ENCODE measurements around the gene HSDL1. TPM values are rescaled to one million over a fixed set of nuclear protein-coding genes. Genes with fewer than 3 reads are reported as not detected.

The HSDL1 gene
- total RNA-seq, 1 donor from 2014 or later: 16.3 TPM

DNA sequence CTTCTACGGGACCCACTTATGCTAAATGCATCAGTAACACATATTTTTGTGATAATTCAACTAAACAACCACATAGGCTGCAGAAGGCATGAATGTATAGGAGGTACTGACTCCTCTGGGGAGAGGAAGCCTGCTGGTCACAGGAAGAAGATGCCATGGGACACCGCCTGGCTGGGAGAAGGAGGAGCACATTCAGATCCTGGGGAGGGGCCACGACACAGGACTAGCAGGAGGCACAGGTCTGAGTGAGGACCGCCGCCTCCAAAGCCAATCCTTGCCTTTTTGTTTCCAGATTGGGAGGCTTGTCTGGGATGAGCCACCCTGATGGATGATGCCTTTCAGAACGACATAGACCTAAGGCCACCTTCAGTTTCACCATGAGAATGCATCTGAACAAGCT, 62.9 kb downstream of the HSDL1 start:
- no peak for DNase-seq (ENCODE audit: low spot score)

DNA sequence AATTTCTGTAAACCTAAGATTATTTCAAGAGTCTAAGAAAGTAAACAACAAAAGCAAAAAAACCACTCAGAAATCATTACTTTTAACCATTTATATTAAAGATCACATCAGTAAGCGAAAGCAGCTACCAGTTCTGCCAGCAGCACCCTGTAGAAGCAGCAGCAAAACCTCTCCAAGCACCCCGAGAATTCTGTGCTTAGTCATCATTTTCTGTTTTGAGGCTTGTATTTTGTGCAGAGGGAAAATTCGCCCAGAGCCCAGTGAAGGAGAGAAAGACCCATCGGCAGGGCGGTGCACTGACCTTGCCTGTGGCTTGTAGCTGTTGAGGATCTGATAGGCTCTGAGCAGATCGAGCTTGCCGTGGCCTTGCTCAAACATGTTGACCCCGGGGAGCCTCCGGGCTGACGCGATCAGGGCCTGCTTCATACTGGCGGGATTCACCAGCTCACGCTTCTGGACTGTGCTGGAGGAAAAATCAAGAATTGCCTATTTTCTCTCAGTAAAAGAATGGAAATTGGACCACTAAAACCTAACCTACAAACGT, 63.5 kb downstream of the HSDL1 start:
- DNase-seq (ENCODE audit: low spot score): no peak

DNA sequence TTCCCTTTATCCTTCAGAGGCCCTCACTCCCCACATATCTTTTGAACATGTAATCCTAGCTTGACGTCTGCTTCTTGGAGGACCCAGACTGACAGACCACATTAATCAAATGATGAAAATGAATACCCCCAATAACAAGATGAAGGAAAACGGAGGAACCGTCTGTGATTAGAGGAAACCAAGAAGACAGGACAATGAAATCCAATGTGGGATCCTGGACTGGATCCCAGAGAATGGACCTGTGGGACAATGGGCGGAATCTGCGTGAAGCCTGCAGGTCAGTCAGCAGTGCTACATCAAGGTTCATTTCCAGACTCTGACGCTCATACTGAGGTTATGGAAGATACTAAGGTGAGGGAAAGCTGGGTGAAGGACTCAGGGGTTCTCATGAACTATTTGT, 64.2 kb downstream of the HSDL1 start:
- DNase-seq (ENCODE audit: low spot score): no peak

DNA sequence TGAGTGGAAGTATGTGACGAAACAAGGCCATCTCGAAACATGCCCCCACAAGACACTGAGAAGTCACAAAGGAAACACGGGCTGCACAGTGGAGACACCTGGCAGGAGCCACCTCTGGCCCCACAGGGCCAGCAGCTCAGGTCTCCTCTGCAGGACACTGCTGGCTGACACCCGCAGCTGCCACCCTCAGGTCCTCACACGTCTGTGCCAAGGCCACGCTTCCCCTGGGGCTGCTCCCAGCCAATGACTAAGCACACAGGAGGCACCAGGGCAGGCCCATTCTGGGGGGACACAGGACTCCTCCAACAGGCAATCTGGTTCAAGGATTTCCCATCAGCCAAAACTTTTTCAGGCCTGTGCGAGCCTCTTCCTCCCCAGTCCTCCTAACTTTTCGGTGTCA, 64.6 kb downstream of the HSDL1 start:
- DNase-seq (ENCODE audit: low spot score): no peak

DNA sequence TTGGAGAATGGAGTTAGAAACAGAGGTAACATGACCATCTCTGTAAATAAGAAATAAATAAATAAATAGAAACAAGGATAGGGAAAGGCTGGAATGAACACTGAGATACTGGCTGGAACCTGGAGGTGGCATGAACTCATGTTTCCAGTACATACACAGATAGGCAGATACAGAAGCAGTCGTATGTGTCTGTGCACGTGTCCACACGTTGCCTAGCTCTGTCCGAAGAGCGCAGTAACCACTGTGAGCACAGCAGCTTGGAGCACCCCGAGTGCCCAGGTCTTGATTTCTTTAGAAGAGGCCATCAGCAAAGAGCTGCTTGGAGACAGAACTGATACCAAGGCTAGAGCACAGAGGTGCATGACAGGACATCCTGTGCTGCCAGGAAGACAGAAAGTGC, 65.3 kb downstream of the HSDL1 start:
- DNase-seq (ENCODE audit: low spot score): no peak

DNA sequence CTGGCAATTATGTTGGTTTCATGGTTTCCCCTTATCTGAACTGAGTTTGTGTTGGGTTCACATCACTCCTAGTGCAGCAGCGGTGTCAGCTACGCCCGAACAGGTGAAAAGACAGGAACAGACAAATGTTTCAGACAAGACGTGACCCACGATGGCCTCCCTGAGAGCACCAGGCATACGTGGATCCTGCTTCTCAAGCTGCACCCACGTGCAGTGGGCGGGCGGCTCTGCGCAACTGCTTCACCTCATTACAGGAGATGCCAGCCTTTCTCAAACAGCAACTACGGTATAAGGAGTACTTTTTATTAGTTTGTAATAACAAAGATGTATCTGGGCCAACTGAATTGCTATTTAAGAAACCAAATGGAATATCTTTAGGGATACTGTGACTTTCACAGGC, 69.6 kb downstream of the HSDL1 start:
- DNase-seq (ENCODE audit: low spot score): no peak

DNA sequence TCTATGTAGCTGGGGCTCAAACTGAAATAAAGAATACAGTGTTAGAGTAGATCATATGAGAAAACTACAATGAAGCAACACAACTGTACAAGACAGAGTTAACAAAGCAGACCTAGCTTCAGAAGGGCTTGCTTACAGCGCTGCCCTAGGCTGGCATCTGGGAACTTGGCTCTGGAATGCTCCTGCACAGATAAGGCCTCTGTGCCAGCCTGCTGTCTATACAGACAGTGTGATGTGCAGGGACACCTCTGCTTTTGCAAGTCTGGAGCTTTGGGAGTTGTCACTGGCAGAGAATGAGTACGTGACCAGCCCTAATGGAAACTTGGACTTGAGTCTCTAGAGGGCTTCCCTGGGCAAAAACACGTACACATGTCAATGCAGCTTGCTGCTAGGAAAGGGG, 70.3 kb downstream of the HSDL1 start:
- DNase-seq (ENCODE audit: low spot score): no peak

Other genes with a start within 250 kb of the HSDL1 start
- 11.6 TPM for gene MLYCD, start 246.1 kb downstream of the HSDL1 start, total RNA-seq
- gene OSGIN1, start 191.9 kb downstream of the HSDL1 start, total RNA-seq: 22.4 TPM
- 0.29 TPM for gene NECAB2, start 176.9 kb downstream of the HSDL1 start, total RNA-seq
- not detected for gene SLC38A8, start 102.4 kb downstream of the HSDL1 start, total RNA-seq
- 87.6 TPM for gene MBTPS1, start 28.2 kb downstream of the HSDL1 start, total RNA-seq
- 0.46 TPM for gene DNAAF1, start 131 bp upstream of the HSDL1 start, total RNA-seq
- 56.5 TPM for gene TAF1C, start 41.9 kb upstream of the HSDL1 start, total RNA-seq
- 0.60 TPM for gene ADAD2, start 46.0 kb upstream of the HSDL1 start, total RNA-seq
- gene KCNG4, start 94.8 kb upstream of the HSDL1 start, total RNA-seq: not detected
- 92.6 TPM for gene WFDC1, start 149.7 kb upstream of the HSDL1 start, total RNA-seq
- 62.8 TPM for gene ATP2C2, start 223.4 kb upstream of the HSDL1 start, total RNA-seq